ENCODE results near the gene UNC119B. TPM values are rescaled to one million over a fixed set of nuclear protein-coding genes. Genes with fewer than 3 reads are reported as not detected.
A peak's percentile ranks its signal among the peaks of the same experiment; 100 is the strongest.

Gene UNC119B
- total RNA-seq, 1 donor, result 17.0 TPM

DNA sequence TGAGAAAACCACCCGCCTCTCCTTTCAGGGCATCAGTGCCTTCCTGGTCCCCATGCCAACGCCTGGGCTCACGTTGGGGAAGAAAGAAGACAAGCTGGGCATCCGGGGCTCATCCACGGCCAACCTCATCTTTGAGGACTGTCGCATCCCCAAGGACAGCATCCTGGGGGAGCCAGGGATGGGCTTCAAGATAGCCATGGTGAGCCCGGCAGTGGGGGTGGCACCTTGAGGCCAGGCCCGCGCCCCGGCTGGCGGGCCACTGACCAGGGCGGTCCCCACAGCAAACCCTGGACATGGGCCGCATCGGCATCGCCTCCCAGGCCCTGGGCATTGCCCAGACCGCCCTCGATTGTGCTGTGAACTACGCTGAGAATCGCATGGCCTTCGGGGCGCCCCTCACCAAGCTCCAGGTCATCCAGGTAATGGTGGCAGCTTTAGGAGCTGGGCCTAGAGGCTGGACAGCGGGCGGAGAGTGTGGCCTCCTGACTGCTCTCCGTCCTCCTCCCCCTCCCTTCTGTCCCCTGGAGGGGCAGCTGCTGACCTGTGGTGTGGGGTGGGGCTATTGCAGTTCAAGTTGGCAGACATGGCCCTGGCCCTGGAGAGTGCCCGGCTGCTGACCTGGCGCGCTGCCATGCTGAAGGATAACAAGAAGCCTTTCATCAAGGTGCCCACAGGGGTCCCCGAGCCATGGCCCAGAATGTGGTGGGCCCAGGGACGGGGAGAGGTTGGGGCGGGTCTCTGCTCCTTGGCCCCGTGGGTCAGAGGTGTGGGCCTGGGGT, 28.2 kb downstream of the UNC119B start:
- no peak for DNase-seq (ENCODE audit: low read depth in 2 of 3, low spot score in 2 of 3)

DNA sequence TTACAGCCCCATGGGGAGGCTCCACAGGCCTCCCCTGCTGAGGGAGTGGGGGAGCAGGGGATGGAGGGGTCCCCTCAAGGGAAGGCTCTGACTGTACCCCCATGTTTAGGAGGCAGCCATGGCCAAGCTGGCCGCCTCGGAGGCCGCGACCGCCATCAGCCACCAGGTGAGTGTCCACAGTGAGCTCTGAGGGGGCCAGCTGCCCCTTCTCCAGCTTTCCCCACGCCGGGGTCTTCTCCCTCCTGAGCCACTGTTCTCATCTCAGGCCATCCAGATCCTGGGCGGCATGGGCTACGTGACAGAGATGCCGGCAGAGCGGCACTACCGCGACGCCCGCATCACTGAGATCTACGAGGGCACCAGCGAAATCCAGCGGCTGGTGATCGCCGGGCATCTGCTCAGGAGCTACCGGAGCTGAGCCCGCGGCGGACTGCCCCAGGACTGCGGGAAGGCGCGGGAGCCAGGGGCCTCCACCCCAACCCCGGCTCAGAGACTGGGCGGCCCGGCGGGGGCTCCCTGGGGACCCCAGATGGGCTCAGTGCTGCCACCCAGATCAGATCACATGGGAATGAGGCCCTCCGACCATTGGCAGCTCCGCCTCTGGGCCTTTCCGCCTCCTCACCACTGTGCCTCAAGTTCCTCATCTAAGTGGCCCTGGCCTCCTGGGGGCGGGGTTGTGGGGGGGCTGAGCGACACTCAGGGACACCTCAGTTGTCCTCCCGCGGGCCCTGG, 28.9 kb downstream of the UNC119B start:
- no peak for DNase-seq (ENCODE audit: low read depth in 2 of 3, low spot score in 2 of 3)

- DNase-seq (ENCODE audit: low read depth in 2 of 3, low spot score in 2 of 3), result no peak
These were observed 29.8 kb downstream of the UNC119B start for GRCh38 chr12:120739821-120740613.

DNA sequence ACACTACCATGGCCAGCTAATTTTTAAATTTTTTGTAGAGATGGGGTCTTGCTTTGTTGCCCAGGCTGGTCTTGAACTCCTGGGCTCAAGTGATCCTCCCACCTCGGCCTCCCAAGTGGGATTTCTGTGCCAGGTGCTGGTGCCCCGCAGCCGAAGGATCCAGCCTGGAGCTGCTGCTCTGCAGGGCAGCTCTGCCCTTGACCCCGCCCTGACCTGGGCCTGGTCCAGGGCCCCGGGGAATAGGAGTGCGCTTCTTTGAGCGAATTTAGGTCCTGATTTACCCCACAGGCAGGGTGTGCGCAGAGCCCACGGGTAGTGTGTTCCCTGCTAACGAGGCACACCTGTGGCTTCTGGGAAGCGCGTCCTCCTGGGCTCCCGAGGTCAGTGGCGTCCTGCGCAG, 30.6 kb downstream of the UNC119B start:
- no peak for DNase-seq (ENCODE audit: low read depth in 2 of 3, low spot score in 2 of 3)

GRCh38 chr12:120741476-120742421, 31.5 kb downstream of the UNC119B start:
- DNase-seq (ENCODE audit: low read depth in 2 of 3, low spot score in 2 of 3), result no peak

DNA sequence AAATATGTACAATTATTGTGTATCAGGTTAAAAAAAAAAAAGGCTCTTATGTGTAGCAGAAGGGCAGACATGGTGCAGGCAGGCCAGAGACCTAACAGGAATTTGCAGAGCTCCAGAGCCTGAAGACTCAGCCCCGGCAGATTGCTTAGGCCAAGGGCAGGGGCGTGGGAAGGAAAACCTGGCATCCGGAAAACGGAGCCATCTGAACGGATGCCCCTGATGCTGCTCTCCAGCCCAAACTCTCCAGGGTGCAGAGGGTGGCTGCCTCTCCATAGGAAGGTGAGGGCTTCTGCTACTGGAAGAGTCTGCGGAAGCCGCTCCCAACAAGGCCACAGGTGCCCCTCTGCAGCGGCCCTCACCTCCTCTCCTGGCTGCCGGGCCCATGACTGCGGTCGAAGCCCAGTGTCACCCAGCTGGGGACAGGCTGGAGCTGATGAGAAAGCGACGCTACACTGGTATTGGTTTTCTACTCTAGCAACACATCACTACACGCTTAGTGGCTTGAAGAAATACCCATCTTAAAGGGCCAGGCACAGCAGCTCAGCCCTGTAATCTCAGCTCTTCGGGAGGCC, 34.8 kb downstream of the UNC119B start:
- no peak for DNase-seq (ENCODE audit: low read depth in 2 of 3, low spot score in 2 of 3)

DNA sequence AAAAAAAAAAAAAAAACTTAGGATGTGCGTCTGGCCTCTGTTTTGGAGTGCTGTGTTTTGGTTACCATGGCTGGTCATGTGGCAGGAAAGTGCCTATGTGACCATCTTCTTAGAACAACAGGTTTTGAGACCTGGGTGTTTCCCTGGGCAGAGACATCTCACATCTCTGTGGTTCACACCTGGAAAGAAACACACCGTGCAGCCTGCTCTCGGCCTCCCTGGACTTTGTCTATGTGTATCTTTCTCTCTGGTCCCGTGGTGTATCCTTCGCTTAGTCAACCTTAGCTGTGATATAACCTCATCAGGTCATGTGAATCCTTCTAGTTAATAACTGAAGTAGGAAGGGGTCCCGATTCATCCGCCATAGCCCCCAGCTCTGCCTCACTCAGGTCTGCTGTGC, 38.0 kb downstream of the UNC119B start:
- DNase-seq (ENCODE audit: low read depth in 2 of 3, low spot score in 2 of 3), result no peak

DNA sequence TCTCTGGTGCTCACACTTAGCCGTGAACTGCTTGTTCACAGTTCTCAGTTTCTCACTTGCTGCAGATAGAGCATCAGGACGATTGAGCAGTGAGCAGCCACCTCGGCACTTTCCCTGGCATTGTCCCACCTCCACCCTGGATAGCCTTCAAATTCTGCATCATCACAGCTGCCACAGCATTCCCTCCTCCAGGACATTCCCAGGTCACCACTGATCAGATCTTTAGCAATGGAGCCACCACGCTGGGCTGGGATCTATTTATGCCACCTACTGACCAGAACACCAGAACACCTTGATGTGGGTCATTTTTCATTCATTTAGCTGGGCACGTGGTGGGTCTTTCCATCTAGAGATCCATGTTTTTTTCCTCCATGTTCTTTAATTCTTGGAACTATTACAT, 39.0 kb downstream of the UNC119B start:
- no peak for DNase-seq (ENCODE audit: low read depth in 2 of 3, low spot score in 2 of 3)

GRCh38 chr12:120750806-120751205, 40.5 kb downstream of the UNC119B start:
- DNase-seq (ENCODE audit: low read depth in 2 of 3, low spot score in 2 of 3), result no peak

DNA sequence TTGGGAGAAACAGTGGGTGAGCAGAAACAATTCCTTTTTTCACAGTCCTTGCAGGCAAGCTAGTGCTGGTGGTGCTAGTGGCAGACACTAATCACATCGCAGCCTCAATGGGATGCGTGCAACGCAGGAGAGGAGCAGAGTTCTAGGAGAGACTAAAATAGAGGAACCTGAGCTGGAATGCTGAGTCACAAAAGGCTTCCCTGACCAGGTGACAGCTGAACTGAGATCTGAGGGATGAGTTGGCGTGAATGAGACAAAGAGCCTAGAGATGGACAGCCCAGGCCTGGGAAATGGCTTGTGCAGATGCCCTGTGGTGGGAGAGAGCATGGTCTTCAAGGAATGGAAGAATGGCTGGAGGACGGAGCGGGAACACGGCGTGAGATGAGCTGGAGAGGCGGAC, 41.1 kb downstream of the UNC119B start:
- peak in 1 of 3 donors; percentile 15 for DNase-seq (ENCODE audit: low read depth in 2 of 3, low spot score in 2 of 3)

- no peak for DNase-seq (ENCODE audit: low read depth in 2 of 3, low spot score in 2 of 3)
These were observed 44.5 kb downstream of the UNC119B start for GRCh38 chr12:120754792-120755191.

GRCh38 chr12:120755269-120755668, 45.0 kb downstream of the UNC119B start:
- DNase-seq (ENCODE audit: low read depth in 2 of 3, low spot score in 2 of 3), result no peak

GRCh38 chr12:120757226-120757742, 47.0 kb downstream of the UNC119B start:
- no peak for DNase-seq (ENCODE audit: low read depth in 2 of 3, low spot score in 2 of 3)

- no peak for DNase-seq (ENCODE audit: low read depth in 2 of 3, low spot score in 2 of 3)
These were observed 47.7 kb downstream of the UNC119B start for GRCh38 chr12:120757949-120758348.

DNA sequence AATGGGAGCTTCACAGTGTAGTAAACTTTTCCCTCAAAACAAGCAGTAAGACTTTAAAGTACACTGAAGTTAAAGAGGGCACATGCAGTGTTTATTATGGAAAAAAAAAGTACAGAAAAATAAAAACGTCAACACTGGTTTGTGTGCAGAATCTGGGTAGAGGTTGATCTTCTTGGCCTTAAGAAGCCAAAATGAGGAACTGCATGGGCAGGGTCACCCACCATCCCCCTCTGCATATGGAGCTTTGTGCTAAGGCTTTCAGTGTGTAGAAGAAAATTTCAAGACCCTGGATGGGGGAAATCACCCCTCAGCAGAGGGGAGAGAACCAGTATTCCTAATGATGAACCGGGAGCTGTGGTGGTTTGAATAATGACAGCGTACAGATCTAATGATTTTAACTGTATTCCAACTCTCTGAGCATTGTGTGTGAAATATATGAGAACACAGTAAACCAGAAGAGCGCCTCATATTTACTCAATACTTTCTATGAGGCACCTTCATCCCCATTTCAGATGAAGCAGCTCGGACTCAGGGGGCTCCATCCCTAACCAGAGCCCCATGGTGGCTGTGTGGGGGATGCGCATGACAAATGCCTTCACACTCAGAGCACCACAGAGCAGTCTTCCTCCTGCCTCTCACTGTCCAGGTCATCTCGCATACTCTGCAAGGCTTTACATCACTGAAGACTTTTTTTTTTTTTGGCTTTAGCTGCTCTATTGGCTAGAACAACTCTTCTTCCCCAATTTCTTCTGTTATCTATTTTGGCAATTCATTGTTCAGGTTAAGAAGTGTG, 48.7 kb downstream of the UNC119B start:
- no peak for DNase-seq (ENCODE audit: low read depth in 2 of 3, low spot score in 2 of 3)

DNA sequence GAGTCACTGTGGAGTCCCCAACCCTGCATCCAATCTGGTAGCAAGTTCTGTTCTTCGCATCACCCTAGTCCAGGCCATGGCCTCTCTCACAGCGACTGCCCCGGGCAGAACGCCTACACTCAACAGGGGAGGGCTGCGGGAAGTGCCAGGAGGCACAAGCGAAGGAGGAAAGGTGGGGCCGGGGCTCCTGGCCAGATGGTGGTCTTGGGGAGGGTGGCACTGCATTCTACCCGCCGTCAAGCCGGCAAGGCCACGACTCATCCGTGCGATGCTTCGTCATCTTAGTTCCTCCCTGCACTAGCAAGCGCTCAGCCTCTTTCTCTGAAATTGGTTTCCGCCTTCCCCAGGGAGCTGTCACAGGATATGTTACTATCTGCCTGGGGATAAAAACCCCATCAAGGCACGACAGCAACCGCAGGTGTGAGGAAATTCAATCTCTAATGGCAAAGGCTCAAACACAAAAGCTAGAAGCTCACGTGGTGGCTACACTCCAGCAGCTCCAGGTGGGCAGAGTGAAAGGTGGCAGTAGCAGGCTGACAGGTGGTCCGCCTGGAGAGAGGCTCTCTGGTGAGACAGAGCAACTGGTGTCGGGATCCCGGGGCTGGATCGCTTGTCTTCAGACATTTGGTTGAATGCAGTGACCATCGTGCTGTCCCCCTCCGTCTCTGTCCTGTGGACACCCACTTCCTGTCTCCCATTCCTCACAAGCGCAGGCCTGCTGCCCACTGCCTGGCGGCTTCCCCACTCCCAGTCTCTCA, 49.5 kb downstream of the UNC119B start:
- no peak for DNase-seq (ENCODE audit: low read depth in 2 of 3, low spot score in 2 of 3)

DNA sequence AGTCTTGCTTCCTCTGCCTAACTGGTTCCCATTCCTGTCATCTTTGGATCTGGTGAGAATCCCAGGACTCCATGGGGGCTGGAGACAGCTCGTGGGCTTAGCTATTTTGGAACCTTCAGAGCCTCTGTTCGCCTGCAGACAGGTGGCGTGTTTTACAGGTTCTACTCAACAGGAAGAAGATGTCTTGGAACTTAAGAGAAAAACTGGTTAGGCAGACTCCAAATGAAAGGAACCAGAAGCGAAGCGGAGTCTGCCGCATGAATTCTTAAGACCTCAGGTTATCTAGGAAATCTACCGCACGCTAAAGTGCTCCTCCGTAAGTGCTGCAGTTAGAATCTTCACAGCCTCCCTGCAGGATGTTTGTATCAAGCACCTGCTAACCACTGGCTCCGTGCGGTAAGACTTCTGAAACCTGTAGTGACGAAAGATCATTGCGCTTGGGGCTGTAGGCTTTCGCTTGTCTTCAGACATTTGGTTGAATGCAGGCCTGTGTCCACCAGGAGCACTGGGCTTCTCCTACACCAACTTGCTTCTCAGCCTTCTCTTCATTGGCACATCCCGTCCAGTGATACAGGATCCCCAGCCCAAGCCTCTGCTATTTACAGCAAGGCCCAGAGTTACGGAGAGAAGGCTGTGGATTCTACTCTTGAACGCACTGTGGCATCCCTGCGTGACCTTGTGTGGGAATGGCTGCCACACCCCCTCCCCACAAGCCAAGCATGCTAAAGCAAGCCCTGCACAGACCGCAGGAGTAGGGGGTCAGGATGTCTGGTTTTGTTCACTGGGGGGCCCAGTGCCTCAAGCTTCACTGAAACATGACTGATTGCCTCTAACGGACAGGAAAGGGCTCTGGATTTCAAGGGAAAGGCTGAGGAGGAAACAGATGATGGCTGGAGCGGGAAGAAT, 50.3 kb downstream of the UNC119B start:
- no peak for DNase-seq (ENCODE audit: low read depth in 2 of 3, low spot score in 2 of 3)

Measured in hematopoietic multipotent progenitor cell (in vitro differentiated cells).